Liver (tissue), 9 donors: ENCODE measurements around the gene TIMP3. TPM values are rescaled to one million over a fixed set of nuclear protein-coding genes. Genes with fewer than 3 reads are reported as not detected.

ENCODE experiments used
- DNase-seq: peaks from one replicate; pipeline ENCODE4 v3.0.0-alpha.2; 2017; ENCODE audit warnings: low spot score
- H3K27ac ChIP-seq, 2 donors: one replicate each; pipeline ENCODE4 v1.7.0; 2013; ENCODE audit warnings: inconsistent platforms in 2 of 2, low read length in 2 of 2, control low read depth in 1 of 2, low read depth in 1 of 2, mild to moderate bottlenecking in 1 of 2
- H3K27me3 ChIP-seq, 4 donors: one replicate each; pipeline versions ENCODE4 v1.6.1 to v1.7.0; 2013; ENCODE audit warnings: low read length in 3 of 4, inconsistent platforms in 1 of 4, mild to moderate bottlenecking in 1 of 4, moderate library complexity in 1 of 4; ENCODE audit not compliant: control insufficient read depth in 4 of 4, insufficient read depth in 4 of 4
- H3K36me3 ChIP-seq, 4 donors: one replicate each; pipeline versions ENCODE4 v1.6.1 to v1.7.0; 2013; ENCODE audit warnings: low read length in 3 of 4, mild to moderate bottlenecking in 3 of 4, low read depth in 1 of 4, moderate library complexity in 1 of 4; ENCODE audit not compliant: control insufficient read depth in 4 of 4, insufficient read depth in 3 of 4
- H3K4me1 ChIP-seq, 4 donors: one replicate each; pipeline versions ENCODE4 v1.6.1 to v1.7.0; 2013; ENCODE audit warnings: low read length in 3 of 4, mild to moderate bottlenecking in 3 of 4, moderate library complexity in 1 of 4; ENCODE audit not compliant: control insufficient read depth in 4 of 4, insufficient read depth in 4 of 4
- H3K4me3 ChIP-seq, 3 donors: one replicate each; pipeline versions ENCODE4 v1.6.1 to v1.7.0; 2013; ENCODE audit warnings: low read length in 3 of 3, control low read depth in 1 of 3, low read depth in 1 of 3, mild to moderate bottlenecking in 1 of 3
- H3K9ac ChIP-seq, 2 donors: one replicate each; pipeline ENCODE4 v1.7.0; 2013; ENCODE audit warnings: low read length in 2 of 2, mild to moderate bottlenecking in 2 of 2, moderate library complexity in 2 of 2, control low read depth in 1 of 2, low read depth in 1 of 2
- H3K9me3 ChIP-seq, 4 donors: one replicate each; pipeline versions ENCODE4 v1.6.1 to v1.7.0; 2013; ENCODE audit warnings: low read length in 3 of 4; ENCODE audit not compliant: control insufficient read depth in 4 of 4
- CTCF ChIP-seq: fragments of 150-350 bp; IDR thresholded peaks from 2 replicates; pipeline ENCODE4 v1.5.1; 2017; ENCODE audit warnings: improper control_type of control experiment, low read depth, low read length; ENCODE audit not compliant: missing input control
- EGR1 ChIP-seq, 2 donors: IDR thresholded peaks; 2 replicates each; pipeline ENCODE4 v1.6.1; 2016 to 2018; ENCODE audit warnings: antibody characterized with exemption in 2 of 2, low read depth in 2 of 2
- FOXA1 ChIP-seq: IDR thresholded peaks from 2 replicates; pipeline ENCODE4 v1.6.1; 2016; ENCODE audit warnings: antibody characterized with exemption
- FOXA2 ChIP-seq: IDR thresholded peaks from 2 replicates; pipeline ENCODE4 v1.6.1; 2016; ENCODE audit warnings: antibody characterized with exemption
- GABPA ChIP-seq, 2 donors: IDR thresholded peaks in 1 of 2; conservative IDR thresholded peaks in 1 of 2; 2 replicates each; pipeline ENCODE4 v1.6.1; 2016; ENCODE audit warnings: antibody characterized with exemption in 2 of 2, mild to moderate bottlenecking in 1 of 2, moderate library complexity in 1 of 2
- HNF4A ChIP-seq, 2 donors: conservative IDR thresholded peaks; 2 replicates each; pipeline ENCODE4 v1.6.1; 2016; ENCODE audit warnings: antibody characterized with exemption in 2 of 2, mild to moderate bottlenecking in 2 of 2
- HNF4G ChIP-seq: IDR thresholded peaks from 2 replicates; pipeline ENCODE4 v1.6.1; 2016; ENCODE audit warnings: antibody characterized with exemption
- JUND ChIP-seq, 2 donors: IDR thresholded peaks; 2 replicates each; pipeline ENCODE4 v1.6.1; 2016; ENCODE audit warnings: antibody characterized with exemption in 2 of 2
- MAX ChIP-seq: IDR thresholded peaks from 2 replicates; pipeline ENCODE4 v1.6.1; 2016; ENCODE audit warnings: antibody characterized with exemption
- NR2F2 ChIP-seq: IDR thresholded peaks from 2 replicates; pipeline ENCODE4 v1.6.1; 2016; ENCODE audit warnings: antibody characterized with exemption
- RAD21 ChIP-seq, 2 donors: IDR thresholded peaks; 2 replicates each; pipeline ENCODE4 v1.6.1; 2016; ENCODE audit warnings: antibody characterized with exemption in 2 of 2, mild to moderate bottlenecking in 2 of 2
- RXRA ChIP-seq, 2 donors: IDR thresholded peaks; 2 replicates each; pipeline ENCODE4 v1.6.1; 2017 to 2018; ENCODE audit warnings: antibody characterized with exemption in 2 of 2, mild to moderate bottlenecking in 1 of 2
- SP1 ChIP-seq: IDR thresholded peaks from 2 replicates; pipeline ENCODE4 v1.6.1; 2018; ENCODE audit warnings: antibody characterized with exemption, mild to moderate bottlenecking
- TAF1 ChIP-seq: conservative IDR thresholded peaks from 2 replicates; pipeline ENCODE4 v1.6.1; 2016; ENCODE audit warnings: antibody characterized with exemption, mild to moderate bottlenecking
- YY1 ChIP-seq: IDR thresholded peaks from 2 replicates; pipeline ENCODE4 v1.6.1; 2016; ENCODE audit warnings: antibody characterized with exemption, mild to moderate bottlenecking
- WGBS: extraction: QIAGEN DNeasy Blood & Tissue Kit; methylation state at CpG from one replicate; pipeline ENCODE4 v1.1.7; 2013; 5-methylcytosine and 5-hydroxymethylcytosine counted together
- polyA plus RNA-seq, 2 donors: library from polyadenylated mRNA; stranded (reverse) in 1 of 2; unstranded in 1 of 2; fragments of 200-250 nt in 1 of 2; fragments of >200 nt in 1 of 2; fragmentation: Nextera tagmentation in 1 of 2; extraction: Ambion mirVana in 1 of 2; gene quantifications; one replicate each; pipeline versions ENCODE4 v1.2.1 to v1.2.3, GENCODE V29; 2013 to 2015
- total RNA-seq, 2 donors: library from RNA; depleted of rRNA; stranded (reverse); fragments of >200 nt; gene quantifications; one replicate each; pipeline ENCODE4 v1.2.3, GENCODE V29; 2014
- TF ChIP-seq, protein P1 (sequence below): IDR thresholded peaks from 2 replicates; pipeline ENCODE4 v1.6.1; 2016; ENCODE audit warnings: antibody characterized with exemption, mild to moderate bottlenecking
- TF ChIP-seq, protein P2 (sequence below): IDR thresholded peaks from 2 replicates; pipeline ENCODE4 v1.6.1; 2016; ENCODE audit warnings: antibody characterized with exemption
- TF ChIP-seq, protein P3 (sequence below): IDR thresholded peaks from 2 replicates; pipeline ENCODE4 v1.6.1; 2016; ENCODE audit warnings: antibody characterized with exemption
- donor health status: healthy.
- donor health status: healthy.
- donor health status: healthy.
- donor health status: healthy.
- donor health status: healthy.

TIMP3 gene
- total RNA-seq: 10 to 100 TPM; 28.0 to 44.0 TPM
- polyA plus RNA-seq: 10 to 100 TPM; 30.7 to 31.7 TPM

GRCh38 chr22:32801537-32802236 is at the start of gene TIMP3:
Gene TIMP3 (plus strand): TSS chr22:32801705. CDS start chr22:32802002, 297 bp downstream.
- peak; percentile 85 for DNase-seq
- under 1% methylated on average over 72 of the region's 72 CpGs for WGBS
- peaks cover 0 to 37% (median 20%) of the 10 kb centered on the region in 4 donors for H3K4me1 ChIP-seq

More at GRCh38 chr22:32801537-32802236, at the start of gene TIMP3:
- TF ChIP-seq FOXA2 (no peak), TAF1 (peak; percentile 85), EGR1 (IDR thresholded peaks at IDR 0.05; ENCODE audit: low read depth in 2 of 2) (no peak), HNF4G (no peak), CTCF (no peak), RXRA (IDR thresholded peaks at IDR 0.05) (no peak), RAD21 (IDR thresholded peaks at IDR 0.05) (peak in 1 of 2 donors; percentile 13), MAX (no peak), JUND (IDR thresholded peaks at IDR 0.05) (peak; percentile 31 to 35), HNF4A (conservative IDR thresholded peaks at IDR 0.05) (no peak), SP1 (peak; percentile 28), GABPA (IDR thresholded peaks at IDR 0.05 in 1 of 2, conservative IDR thresholded peaks at IDR 0.05 in 1 of 2) (no peak), NR2F2 (no peak), YY1 (no peak), FOXA1 (no peak)
- TF ChIP-seq, protein P1, sequence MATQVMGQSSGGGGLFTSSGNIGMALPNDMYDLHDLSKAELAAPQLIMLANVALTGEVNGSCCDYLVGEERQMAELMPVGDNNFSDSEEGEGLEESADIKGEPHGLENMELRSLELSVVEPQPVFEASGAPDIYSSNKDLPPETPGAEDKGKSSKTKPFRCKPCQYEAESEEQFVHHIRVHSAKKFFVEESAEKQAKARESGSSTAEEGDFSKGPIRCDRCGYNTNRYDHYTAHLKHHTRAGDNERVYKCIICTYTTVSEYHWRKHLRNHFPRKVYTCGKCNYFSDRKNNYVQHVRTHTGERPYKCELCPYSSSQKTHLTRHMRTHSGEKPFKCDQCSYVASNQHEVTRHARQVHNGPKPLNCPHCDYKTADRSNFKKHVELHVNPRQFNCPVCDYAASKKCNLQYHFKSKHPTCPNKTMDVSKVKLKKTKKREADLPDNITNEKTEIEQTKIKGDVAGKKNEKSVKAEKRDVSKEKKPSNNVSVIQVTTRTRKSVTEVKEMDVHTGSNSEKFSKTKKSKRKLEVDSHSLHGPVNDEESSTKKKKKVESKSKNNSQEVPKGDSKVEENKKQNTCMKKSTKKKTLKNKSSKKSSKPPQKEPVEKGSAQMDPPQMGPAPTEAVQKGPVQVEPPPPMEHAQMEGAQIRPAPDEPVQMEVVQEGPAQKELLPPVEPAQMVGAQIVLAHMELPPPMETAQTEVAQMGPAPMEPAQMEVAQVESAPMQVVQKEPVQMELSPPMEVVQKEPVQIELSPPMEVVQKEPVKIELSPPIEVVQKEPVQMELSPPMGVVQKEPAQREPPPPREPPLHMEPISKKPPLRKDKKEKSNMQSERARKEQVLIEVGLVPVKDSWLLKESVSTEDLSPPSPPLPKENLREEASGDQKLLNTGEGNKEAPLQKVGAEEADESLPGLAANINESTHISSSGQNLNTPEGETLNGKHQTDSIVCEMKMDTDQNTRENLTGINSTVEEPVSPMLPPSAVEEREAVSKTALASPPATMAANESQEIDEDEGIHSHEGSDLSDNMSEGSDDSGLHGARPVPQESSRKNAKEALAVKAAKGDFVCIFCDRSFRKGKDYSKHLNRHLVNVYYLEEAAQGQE: peak; percentile 61
- TF ChIP-seq, protein P2, sequence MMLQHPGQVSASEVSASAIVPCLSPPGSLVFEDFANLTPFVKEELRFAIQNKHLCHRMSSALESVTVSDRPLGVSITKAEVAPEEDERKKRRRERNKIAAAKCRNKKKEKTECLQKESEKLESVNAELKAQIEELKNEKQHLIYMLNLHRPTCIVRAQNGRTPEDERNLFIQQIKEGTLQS: no peak
- TF ChIP-seq, protein P3, sequence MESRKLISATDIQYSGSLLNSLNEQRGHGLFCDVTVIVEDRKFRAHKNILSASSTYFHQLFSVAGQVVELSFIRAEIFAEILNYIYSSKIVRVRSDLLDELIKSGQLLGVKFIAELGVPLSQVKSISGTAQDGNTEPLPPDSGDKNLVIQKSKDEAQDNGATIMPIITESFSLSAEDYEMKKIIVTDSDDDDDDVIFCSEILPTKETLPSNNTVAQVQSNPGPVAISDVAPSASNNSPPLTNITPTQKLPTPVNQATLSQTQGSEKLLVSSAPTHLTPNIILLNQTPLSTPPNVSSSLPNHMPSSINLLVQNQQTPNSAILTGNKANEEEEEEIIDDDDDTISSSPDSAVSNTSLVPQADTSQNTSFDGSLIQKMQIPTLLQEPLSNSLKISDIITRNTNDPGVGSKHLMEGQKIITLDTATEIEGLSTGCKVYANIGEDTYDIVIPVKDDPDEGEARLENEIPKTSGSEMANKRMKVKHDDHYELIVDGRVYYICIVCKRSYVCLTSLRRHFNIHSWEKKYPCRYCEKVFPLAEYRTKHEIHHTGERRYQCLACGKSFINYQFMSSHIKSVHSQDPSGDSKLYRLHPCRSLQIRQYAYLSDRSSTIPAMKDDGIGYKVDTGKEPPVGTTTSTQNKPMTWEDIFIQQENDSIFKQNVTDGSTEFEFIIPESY: no peak
- Histone ChIP-seq H3K27me3 (no peaks in the 10 kb centered on the region), H3K27ac (peak within 1 kb of the TSS; percentile 63 to 69), H3K4me3 (peak within 1 kb of the TSS; percentile 61 to 76 (median 66)), H3K36me3 (no peaks in the 10 kb centered on the region), H3K9ac (peak within 1 kb of the TSS; percentile 48 to 68), H3K9me3 (no peaks in the 10 kb centered on the region)
